ENCODE measurements around the gene KCNJ1.

GRCh38 chr11:128831174-128832120 is 35.6 kb downstream of the KCNJ1 start:
- TF ChIP-seq CTCF (IDR thresholded peaks at IDR 0.05) (no peak), POLR2A (IDR thresholded peaks at IDR 0.05) (no peak)

Data from lower leg skin (tissue), 3 donors.